A549 (cell line): ENCODE data around the gene FAM131C. TPM values are rescaled to one million over a fixed set of nuclear protein-coding genes. Genes with fewer than 3 reads are reported as not detected.

Source experiments
- ATAC-seq, 2 experiments: fragments of 200-7000 bp in 1 of 2; fragments of >200 bp in 1 of 2; cut with Nextera tagmentation in 1 of 2; cut with Tn5 transposase in 1 of 2; 3 replicates each; pipeline versions ENCODE4 v1.8.0 to v1.9.1; 2018 to 2020; ENCODE audit warnings: mild to moderate bottlenecking in 1 of 2, moderate library complexity in 1 of 2
- CTCF ChIA-PET: fragments of 300-600 bp; sonication (Branson Sonifier 250); formaldehyde crosslinking; extraction: SDS; loops from one replicate; lab custom pipeline; 2021; ENCODE audit warnings: antibody characterized with exemption, inconsistent platforms; lab: Yijun Ruan, JAX
- POLR2A ChIA-PET: fragments of 350-600 bp; formaldehyde crosslinking; extraction: SDS; loops from one replicate; lab custom pipeline; 2021; ENCODE audit warnings: antibody characterized with exemption, inconsistent platforms; lab: Yijun Ruan, JAX
- DNase-seq, 2 experiments: peaks; one replicate each; pipeline versions ENCODE4 v3.0.0 to v3.0.0-alpha.2; 2011 to 2016; ENCODE audit warnings: low read depth in 1 of 2, low spot score in 1 of 2
- FAIRE-seq: peaks from 2 replicates; lab custom pipeline; 2011; peaks lifted over from hg19 to GRCh38; lab: Jason Lieb, UNC
- H3K27ac ChIP-seq, 2 experiments: fragments of >200 bp; sonication (Bioruptor Twin); formaldehyde crosslinking; 3 replicates each; pipeline ENCODE4 v1.5.1; 2016 to 2017
- H3K4me1 ChIP-seq: fragments of >200 bp; sonication (Bioruptor Twin); formaldehyde crosslinking; 3 replicates; pipeline ENCODE4 v1.6.1; 2016
- H3K4me2 ChIP-seq: fragments of >200 bp; sonication (Bioruptor Twin); formaldehyde crosslinking; 3 replicates; pipeline ENCODE4 v1.6.1; 2016
- H3K4me3 ChIP-seq: fragments of >200 bp; sonication (Bioruptor Twin); formaldehyde crosslinking; 3 replicates; pipeline ENCODE4 v1.5.1; 2016
- H3K9me3 ChIP-seq: fragments of >200 bp; sonication (Bioruptor Twin); formaldehyde crosslinking; 3 replicates; pipeline ENCODE4 v1.6.1; 2016
- BHLHE40 ChIP-seq: IDR thresholded peaks from 2 replicates; pipeline ENCODE4 v1.6.1; 2012; ENCODE audit warnings: low read depth, low read length, inconsistent platforms
- CHD4 ChIP-seq: fragments of 200-600 bp; sonication (generic); IDR thresholded peaks from 2 replicates; pipeline ENCODE4 v1.6.1; 2016; ENCODE audit warnings: antibody characterized with exemption, mild to moderate bottlenecking, borderline replicate concordance
- EHMT2 ChIP-seq: fragments of 200-600 bp; sonication (generic); IDR thresholded peaks from 2 replicates; pipeline ENCODE4 v1.6.1; 2016; ENCODE audit warnings: antibody characterized with exemption, low read depth, mild to moderate bottlenecking, moderate library complexity
- ESRRA ChIP-seq: fragments of 150-350 bp; IDR thresholded peaks from 2 replicates; pipeline ENCODE4 v1.6.1; 2014; ENCODE audit warnings: mild to moderate bottlenecking, low read length, borderline replicate concordance
- FOSB ChIP-seq: fragments of 250-450 bp; sonication (Bioruptor Pico); IDR thresholded peaks from 2 replicates; pipeline ENCODE4 v1.5.0; 2020; ENCODE audit warnings: mild to moderate bottlenecking, moderate library complexity
- FOSL2 ChIP-seq, 2 experiments: fragments of 450-650 bp in 1 of 2; fragments of >200 bp in 1 of 2; sonication (Bioruptor Twin) in 1 of 2; formaldehyde crosslinking; IDR thresholded peaks; 2 replicates each; pipeline versions ENCODE4 v1.5.0 to v1.6.1; 2016 to 2020; ENCODE audit warnings: mild to moderate bottlenecking in 1 of 2, moderate library complexity in 1 of 2
- HDAC2 ChIP-seq: fragments of 200-600 bp; sonication (generic); IDR thresholded peaks from 2 replicates; pipeline ENCODE4 v1.6.1; 2016
- HEYL ChIP-seq: fragments of 250-450 bp; sonication (Bioruptor Pico); IDR thresholded peaks from 2 replicates; pipeline ENCODE4 v1.8.0; 2021; ENCODE audit warnings: mild to moderate bottlenecking, moderate library complexity
- HOXA7 ChIP-seq: fragments of 250-450 bp; sonication (Bioruptor Pico); IDR thresholded peaks from 2 replicates; pipeline ENCODE4 v1.5.0; 2020; ENCODE audit warnings: mild to moderate bottlenecking, moderate library complexity
- HOXB5 ChIP-seq: fragments of 250-450 bp; sonication (Bioruptor Pico); IDR thresholded peaks from 2 replicates; pipeline ENCODE4 v1.5.0; 2020; ENCODE audit warnings: mild to moderate bottlenecking, moderate library complexity
- JUN ChIP-seq, 2 experiments: fragments of >200 bp; sonication (Bioruptor Twin); formaldehyde crosslinking; IDR thresholded peaks; 2 replicates in 1 of 2; 3 replicates in 1 of 2; pipeline ENCODE4 v1.6.1; 2016 to 2017
- KDM1A ChIP-seq: fragments of 200-600 bp; sonication (generic); IDR thresholded peaks from 2 replicates; pipeline ENCODE4 v1.6.1; 2016; ENCODE audit warnings: low read depth, mild to moderate bottlenecking
- NPAS2 ChIP-seq: fragments of 250-450 bp; sonication (Bioruptor Pico); IDR thresholded peaks from 2 replicates; pipeline ENCODE4 v1.8.0; 2022; ENCODE audit warnings: mild to moderate bottlenecking, moderate library complexity, borderline replicate concordance
- POLR2A ChIP-seq: IDR thresholded peaks from 2 replicates; pipeline ENCODE4 v1.6.1; 2012; ENCODE audit warnings: mild to moderate bottlenecking, low read length
- RAD21 ChIP-seq, 2 experiments: fragments of >200 bp in 1 of 2; sonication (Bioruptor Twin) in 1 of 2; formaldehyde crosslinking in 1 of 2; IDR thresholded peaks in 1 of 2; conservative IDR thresholded peaks in 1 of 2; 2 replicates in 1 of 2; 3 replicates in 1 of 2; pipeline ENCODE4 v1.6.1; 2012 to 2018; ENCODE audit warnings: inconsistent platforms in 1 of 2
- RFX5 ChIP-seq: fragments of 450-650 bp; IDR thresholded peaks from 2 replicates; pipeline ENCODE4 v1.7.1; 2014; ENCODE audit warnings: antibody characterized with exemption, mild to moderate bottlenecking, moderate library complexity
- RNF2 ChIP-seq: fragments of 200-600 bp; sonication (generic); IDR thresholded peaks from 2 replicates; pipeline ENCODE4 v1.6.1; 2016; ENCODE audit warnings: low read depth, mild to moderate bottlenecking, antibody characterized with exemption, moderate library complexity, borderline replicate concordance
- ZFP36 ChIP-seq: fragments of 450-650 bp; IDR thresholded peaks from 2 replicates; pipeline ENCODE4 v1.6.1; 2014; ENCODE audit warnings: borderline replicate concordance; ENCODE audit not compliant: partially characterized antibody
- ZNF302 ChIP-seq: fragments of 250-450 bp; sonication (Bioruptor Pico); IDR thresholded peaks from 2 replicates; pipeline ENCODE4 v1.9.0; 2021; ENCODE audit warnings: inconsistent platforms, mild to moderate bottlenecking, moderate library complexity
- WGBS: methylation state at CpG from one replicate; pipeline ENCODE4 v1.1.6; 2017; ENCODE audit errors: missing lambda C conversion rate; 5-methylcytosine and 5-hydroxymethylcytosine counted together
- polyA plus RNA-seq, 4 experiments: library from polyadenylated mRNA; depleted of rRNA in 3 of 4; stranded (reverse); fragments of >200 nt; fragmentation: RNase III in 1 of 4; extraction: RNeasy Plus Mini Kit Qiagen cat#74134 plus additional on column Dnase treatment in 1 of 4; gene quantifications; 2 replicates in 3 of 4; 3 replicates in 1 of 4; pipeline ENCODE4 v1.2.3, GENCODE V29; 2011 to 2017
- TF ChIP-seq, protein P1 (sequence below): fragments of >200 bp; sonication (Bioruptor Twin); formaldehyde crosslinking; IDR thresholded peaks from 3 replicates; pipeline ENCODE4 v1.6.1; 2016
- TF ChIP-seq, protein P2 (sequence below): IDR thresholded peaks from 2 replicates; pipeline ENCODE4 v1.6.1; 2012
- TF ChIP-seq, protein P3 (sequence below): fragments of 200-600 bp; sonication (generic); IDR thresholded peaks from 2 replicates; pipeline ENCODE4 v1.6.1; 2016; ENCODE audit warnings: antibody characterized with exemption, mild to moderate bottlenecking, moderate library complexity
- TF ChIP-seq, protein P4 (sequence below): fragments of 250-450 bp; sonication (Bioruptor Pico); IDR thresholded peaks from 2 replicates; pipeline ENCODE4 v1.5.0; 2020; ENCODE audit warnings: low read depth, mild to moderate bottlenecking, moderate library complexity
- TF ChIP-seq, protein P5 (sequence below): fragments of 250-450 bp; sonication (Bioruptor Pico); IDR thresholded peaks from 2 replicates; pipeline ENCODE4 v1.5.0; 2021; ENCODE audit warnings: mild to moderate bottlenecking, moderate library complexity, borderline replicate concordance

The FAM131C gene
- polyA plus RNA-seq, 2 of the 4 experiments (the other 2 are of a cell fraction): 2.3 to 6.7 TPM

DNA sequence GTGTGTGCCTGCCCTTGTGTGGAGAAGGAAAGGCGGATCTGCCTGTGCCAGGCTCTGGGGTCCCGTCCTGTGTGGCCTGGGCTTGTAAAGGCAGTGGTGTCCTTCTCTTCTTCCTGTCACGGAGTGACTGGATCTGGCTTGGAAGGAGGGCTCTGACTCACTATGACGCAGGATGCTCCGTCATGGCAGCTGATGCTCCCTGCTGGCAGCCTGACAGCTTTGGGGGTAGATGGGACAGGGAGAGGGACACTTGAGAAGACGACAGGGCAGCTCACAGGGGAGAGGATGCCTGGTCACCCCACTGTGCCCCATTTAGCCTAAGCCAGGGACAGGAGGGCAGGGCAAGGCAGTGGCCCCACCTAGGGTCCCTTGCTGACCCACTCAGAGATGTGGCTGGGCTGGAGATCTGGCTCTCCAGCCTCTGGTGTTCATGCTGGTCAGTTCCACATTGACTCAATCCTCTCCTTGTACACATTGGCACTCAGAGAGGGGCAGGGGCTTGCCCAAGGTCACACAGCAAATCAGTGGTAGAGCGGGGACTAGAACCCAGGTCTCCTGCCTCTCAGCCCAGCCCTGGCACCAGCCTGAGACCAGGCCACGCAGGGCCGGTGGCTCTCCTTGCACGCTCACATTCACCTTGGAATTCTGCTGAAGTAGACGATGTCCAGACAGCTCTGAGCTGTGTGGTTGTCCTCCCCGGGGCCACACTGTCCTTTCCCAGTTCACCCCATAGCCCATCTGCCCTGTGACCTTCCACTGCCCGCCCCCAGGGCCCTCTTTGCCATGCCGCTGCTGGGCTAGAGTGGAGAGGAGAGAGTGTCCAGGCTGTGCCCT lies 2.8 kb upstream of the FAM131C start (continued):
- TF ChIP-seq HDAC2 (no peak), ZNF302 (CRISPR knock-in tag) (no peak), RAD21 (conservative IDR thresholded peaks at IDR 0.05 in 1 of 2, IDR thresholded peaks at IDR 0.05 in 1 of 2) (no peak)

DNA sequence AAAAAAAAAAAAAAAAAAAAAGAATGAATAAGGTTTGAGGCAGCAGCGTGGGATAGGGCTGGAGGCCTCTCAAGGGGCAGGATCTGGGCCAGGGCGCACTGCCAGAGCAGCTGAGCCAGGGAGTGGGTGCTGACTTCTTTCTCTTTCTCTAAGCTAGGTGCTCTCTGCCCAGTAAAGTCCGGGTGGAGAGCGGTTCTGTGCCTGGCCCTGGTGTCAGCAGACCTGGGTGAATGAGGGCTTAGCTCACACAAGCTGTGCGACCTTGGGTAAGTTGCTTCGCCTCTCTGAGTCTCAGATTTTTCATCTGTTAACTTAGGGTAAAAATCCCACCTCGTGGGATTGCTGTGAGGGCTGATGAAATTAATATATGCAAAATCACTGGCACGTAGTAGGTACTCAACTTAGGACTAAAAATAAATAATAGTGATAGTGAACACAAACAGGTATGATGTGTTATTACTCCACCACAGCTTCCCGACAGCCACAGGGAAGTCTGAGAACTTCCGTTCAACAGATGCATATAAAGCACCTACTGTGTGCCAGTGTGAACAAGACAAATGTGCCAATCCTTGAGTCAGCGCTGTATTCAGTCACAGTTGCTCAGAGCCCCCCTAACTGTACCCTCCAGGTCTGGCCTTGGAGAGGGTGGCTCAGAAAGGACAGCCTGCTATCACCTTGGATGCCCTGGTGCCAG lies 2.0 kb upstream of the FAM131C start:
- Histone ChIP-seq H3K4me3 (no peak overlapping the region), H3K27ac (peak overlapping the region; percentile 95 to 100), H3K9me3 (no peaks in the 10 kb centered on the region), H3K4me1 (peaks cover 60% of the 10 kb centered on the region), H3K4me2 (peak overlapping the region; percentile 79)
- FAIRE-seq: no peak
- WGBS: 66% methylated on average over 11 of the region's 11 CpGs
- no peak for ATAC-seq
- DNase-seq: no peak
- POLR2A ChIA-PET: interaction anchor here (0.6 to 1.3 kb wide), 3 partner anchors 81 to 142 kb away, joined by 3 to 5 read pairs (median 3); partner anchors contain the start of gene EPHA2
- CTCF ChIA-PET: interaction anchor here (3.2 to 12.5 kb wide), 3 partner anchors 75 to 168 kb away, joined by 17 to 222 read pairs (median 107); partner anchors contain the start of gene EPHA2
- TF ChIP-seq, protein P1, sequence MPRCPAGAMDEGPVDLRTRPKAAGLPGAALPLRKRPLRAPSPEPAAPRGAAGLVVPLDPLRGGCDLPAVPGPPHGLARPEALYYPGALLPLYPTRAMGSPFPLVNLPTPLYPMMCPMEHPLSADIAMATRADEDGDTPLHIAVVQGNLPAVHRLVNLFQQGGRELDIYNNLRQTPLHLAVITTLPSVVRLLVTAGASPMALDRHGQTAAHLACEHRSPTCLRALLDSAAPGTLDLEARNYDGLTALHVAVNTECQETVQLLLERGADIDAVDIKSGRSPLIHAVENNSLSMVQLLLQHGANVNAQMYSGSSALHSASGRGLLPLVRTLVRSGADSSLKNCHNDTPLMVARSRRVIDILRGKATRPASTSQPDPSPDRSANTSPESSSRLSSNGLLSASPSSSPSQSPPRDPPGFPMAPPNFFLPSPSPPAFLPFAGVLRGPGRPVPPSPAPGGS: no peak
- TF ChIP-seq POLR2A (no peak), ZFP36 (peak; percentile 30)

DNA sequence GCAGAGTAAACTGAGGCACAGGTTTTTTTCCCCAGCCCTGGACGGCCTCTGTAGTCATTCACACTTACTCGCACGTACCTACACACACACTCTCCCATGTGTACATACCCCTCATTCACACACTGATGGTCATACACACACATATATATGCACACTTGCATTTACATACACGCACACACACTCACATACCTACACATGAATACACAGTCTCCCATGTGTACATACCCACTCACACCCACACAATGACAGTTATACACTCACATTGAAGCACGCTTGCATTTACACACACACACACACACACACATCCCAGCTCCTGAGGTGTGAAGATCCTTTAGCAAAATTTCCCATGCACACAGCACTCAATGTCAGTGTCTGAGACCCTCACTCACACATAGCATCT lies 766 bp upstream of the FAM131C start:
- FAIRE-seq (no peak), DNase-seq (no peak), ATAC-seq (no peak)
- Histone ChIP-seq H3K27ac (peak overlapping the region; percentile 95 to 100), H3K9me3 (no peaks in the 10 kb centered on the region), H3K4me1 (peaks cover 56% of the 10 kb centered on the region), H3K4me3 (no peak overlapping the region), H3K4me2 (peak overlapping the region; percentile 97)
- CTCF ChIA-PET: interaction anchor here (0.7 to 12.5 kb wide), 15 partner anchors 8 to 169 kb away, joined by 3 to 222 read pairs (median 5); partner anchors contain the start of genes CLCNKB, EPHA2 and HSPB7
- POLR2A ChIA-PET: no interaction called here
- 90% methylated on average over 5 of the region's 5 CpGs for WGBS
- TF ChIP-seq CHD4 (no peak), KDM1A (no peak), RFX5 (no peak), HDAC2 (no peak), BHLHE40 (no peak), HEYL (no peak), JUN (IDR thresholded peaks at IDR 0.05) (no peak), FOSB (CRISPR knock-in tag) (no peak), EHMT2 (no peak), HOXB5 (no peak), HOXA7 (CRISPR knock-in tag) (no peak), FOSL2 (IDR thresholded peaks at IDR 0.05) (no peak), FOSL2 (CRISPR knock-in tag; IDR thresholded peaks at IDR 0.05) (no peak), RNF2 (no peak), ESRRA (no peak), NPAS2 (CRISPR knock-in tag) (no peak)
- TF ChIP-seq, protein P2, sequence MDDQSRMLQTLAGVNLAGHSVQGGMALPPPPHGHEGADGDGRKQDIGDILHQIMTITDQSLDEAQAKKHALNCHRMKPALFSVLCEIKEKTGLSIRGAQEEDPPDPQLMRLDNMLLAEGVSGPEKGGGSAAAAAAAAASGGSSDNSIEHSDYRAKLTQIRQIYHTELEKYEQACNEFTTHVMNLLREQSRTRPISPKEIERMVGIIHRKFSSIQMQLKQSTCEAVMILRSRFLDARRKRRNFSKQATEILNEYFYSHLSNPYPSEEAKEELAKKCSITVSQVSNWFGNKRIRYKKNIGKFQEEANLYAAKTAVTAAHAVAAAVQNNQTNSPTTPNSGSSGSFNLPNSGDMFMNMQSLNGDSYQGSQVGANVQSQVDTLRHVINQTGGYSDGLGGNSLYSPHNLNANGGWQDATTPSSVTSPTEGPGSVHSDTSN: no peak
- TF ChIP-seq, protein P3, sequence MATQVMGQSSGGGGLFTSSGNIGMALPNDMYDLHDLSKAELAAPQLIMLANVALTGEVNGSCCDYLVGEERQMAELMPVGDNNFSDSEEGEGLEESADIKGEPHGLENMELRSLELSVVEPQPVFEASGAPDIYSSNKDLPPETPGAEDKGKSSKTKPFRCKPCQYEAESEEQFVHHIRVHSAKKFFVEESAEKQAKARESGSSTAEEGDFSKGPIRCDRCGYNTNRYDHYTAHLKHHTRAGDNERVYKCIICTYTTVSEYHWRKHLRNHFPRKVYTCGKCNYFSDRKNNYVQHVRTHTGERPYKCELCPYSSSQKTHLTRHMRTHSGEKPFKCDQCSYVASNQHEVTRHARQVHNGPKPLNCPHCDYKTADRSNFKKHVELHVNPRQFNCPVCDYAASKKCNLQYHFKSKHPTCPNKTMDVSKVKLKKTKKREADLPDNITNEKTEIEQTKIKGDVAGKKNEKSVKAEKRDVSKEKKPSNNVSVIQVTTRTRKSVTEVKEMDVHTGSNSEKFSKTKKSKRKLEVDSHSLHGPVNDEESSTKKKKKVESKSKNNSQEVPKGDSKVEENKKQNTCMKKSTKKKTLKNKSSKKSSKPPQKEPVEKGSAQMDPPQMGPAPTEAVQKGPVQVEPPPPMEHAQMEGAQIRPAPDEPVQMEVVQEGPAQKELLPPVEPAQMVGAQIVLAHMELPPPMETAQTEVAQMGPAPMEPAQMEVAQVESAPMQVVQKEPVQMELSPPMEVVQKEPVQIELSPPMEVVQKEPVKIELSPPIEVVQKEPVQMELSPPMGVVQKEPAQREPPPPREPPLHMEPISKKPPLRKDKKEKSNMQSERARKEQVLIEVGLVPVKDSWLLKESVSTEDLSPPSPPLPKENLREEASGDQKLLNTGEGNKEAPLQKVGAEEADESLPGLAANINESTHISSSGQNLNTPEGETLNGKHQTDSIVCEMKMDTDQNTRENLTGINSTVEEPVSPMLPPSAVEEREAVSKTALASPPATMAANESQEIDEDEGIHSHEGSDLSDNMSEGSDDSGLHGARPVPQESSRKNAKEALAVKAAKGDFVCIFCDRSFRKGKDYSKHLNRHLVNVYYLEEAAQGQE: no peak
- TF ChIP-seq, protein P4, sequence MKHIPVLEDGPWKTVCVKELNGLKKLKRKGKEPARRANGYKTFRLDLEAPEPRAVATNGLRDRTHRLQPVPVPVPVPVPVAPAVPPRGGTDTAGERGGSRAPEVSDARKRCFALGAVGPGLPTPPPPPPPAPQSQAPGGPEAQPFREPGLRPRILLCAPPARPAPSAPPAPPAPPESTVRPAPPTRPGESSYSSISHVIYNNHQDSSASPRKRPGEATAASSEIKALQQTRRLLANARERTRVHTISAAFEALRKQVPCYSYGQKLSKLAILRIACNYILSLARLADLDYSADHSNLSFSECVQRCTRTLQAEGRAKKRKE (CRISPR knock-in tag): no peak
- TF ChIP-seq, protein P5, sequence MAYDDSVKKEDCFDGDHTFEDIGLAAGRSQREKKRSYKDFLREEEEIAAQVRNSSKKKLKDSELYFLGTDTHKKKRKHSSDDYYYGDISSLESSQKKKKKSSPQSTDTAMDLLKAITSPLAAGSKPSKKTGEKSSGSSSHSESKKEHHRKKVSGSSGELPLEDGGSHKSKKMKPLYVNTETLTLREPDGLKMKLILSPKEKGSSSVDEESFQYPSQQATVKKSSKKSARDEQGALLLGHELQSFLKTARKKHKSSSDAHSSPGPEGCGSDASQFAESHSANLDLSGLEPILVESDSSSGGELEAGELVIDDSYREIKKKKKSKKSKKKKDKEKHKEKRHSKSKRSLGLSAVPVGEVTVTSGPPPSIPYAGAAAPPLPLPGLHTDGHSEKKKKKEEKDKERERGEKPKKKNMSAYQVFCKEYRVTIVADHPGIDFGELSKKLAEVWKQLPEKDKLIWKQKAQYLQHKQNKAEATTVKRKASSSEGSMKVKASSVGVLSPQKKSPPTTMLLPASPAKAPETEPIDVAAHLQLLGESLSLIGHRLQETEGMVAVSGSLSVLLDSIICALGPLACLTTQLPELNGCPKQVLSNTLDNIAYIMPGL (CRISPR knock-in tag): no peak
